K562 (cell line): ENCODE measurements around the gene SORBS2. TPM values are rescaled to one million over a fixed set of nuclear protein-coding genes. Genes with fewer than 3 reads are reported as not detected.

ENCODE experiments used
- ATAC-seq: fragments of 200-7000 bp; cut with Tn5 transposase; 3 replicates; pipeline ENCODE4 v1.9.1; 2020; ENCODE audit warnings: moderate library complexity
- BruUV-seq: library from RNA; stranded (reverse); fragments of 400-500 nt; replicated peaks from 2 replicates; lab custom pipeline; 2021; lab: Mats Ljungman, UMichigan
- CTCF ChIA-PET: fragments of 300-600 bp; formaldehyde crosslinking; extraction: SDS; loops from one replicate; lab custom pipeline; 2021; ENCODE audit warnings: low intra/inter-chr PET ratio; lab: Yijun Ruan, JAX
- POLR2A ChIA-PET: fragments of 300-600, 350-650 bp; sonication (Branson Sonifier 250); formaldehyde crosslinking; extraction: SDS; loops from one replicate; lab custom pipeline; 2021; ENCODE audit warnings: antibody characterized with exemption, inconsistent platforms; lab: Yijun Ruan, JAX
- DNase-seq, 4 experiments: peaks; one replicate each; pipeline versions ENCODE4 v3.0.0 to v3.0.0-alpha.2; 2011 to 2018; ENCODE audit warnings: low spot score in 3 of 4, mixed read lengths in 3 of 4; ENCODE audit errors: extremely low read depth in 1 of 4
- FAIRE-seq: peaks from 2 replicates; lab custom pipeline; 2011; peaks lifted over from hg19 to GRCh38; lab: Jason Lieb, UNC
- H2AFZ ChIP-seq: 2 replicates; pipeline ENCODE4 v1.6.0; 2011; ENCODE audit warnings: low read depth, low read length, control low read depth, inconsistent platforms
- H3K27ac ChIP-seq: fragments of 200-600 bp; 3 replicates; pipeline ENCODE4 v1.8.0; 2011; ENCODE audit warnings: low read depth, mild to moderate bottlenecking, control low read depth, inconsistent platforms, low read length, moderate library complexity, mixed read lengths; ENCODE audit errors: extremely low read depth
- H3K27me3 ChIP-seq, 2 experiments: fragments of 300-600 bp in 1 of 2; 2 replicates in 1 of 2; 3 replicates in 1 of 2; pipeline versions ENCODE4 v1.6.0 to v1.8.0; 2011; ENCODE audit warnings: inconsistent platforms in 2 of 2, low read length in 2 of 2, mild to moderate bottlenecking in 1 of 2, mixed read lengths in 1 of 2, moderate library complexity in 1 of 2; ENCODE audit not compliant: control insufficient read depth in 2 of 2, insufficient read depth in 2 of 2
- H3K36me3 ChIP-seq: fragments of 300-600 bp; 3 replicates; pipeline ENCODE4 v1.8.0; 2011; ENCODE audit warnings: mild to moderate bottlenecking, low read length, inconsistent platforms; ENCODE audit not compliant: control insufficient read depth, insufficient read depth
- H3K4me1 ChIP-seq, 2 experiments: fragments of 200-600 bp in 1 of 2; replicated peaks in 1 of 2; 2 replicates in 1 of 2; 3 replicates in 1 of 2; pipeline versions ENCODE4 v1.5.1 to v1.8.0; 2011; ENCODE audit warnings: inconsistent platforms in 2 of 2, low read length in 2 of 2, mild to moderate bottlenecking in 1 of 2, mixed read lengths in 1 of 2, moderate library complexity in 1 of 2; ENCODE audit not compliant: control insufficient read depth in 2 of 2, insufficient read depth in 2 of 2
- H3K4me2 ChIP-seq: 2 replicates; pipeline ENCODE4 v1.6.1; 2011; ENCODE audit warnings: low read length, control low read depth, inconsistent platforms, mixed read lengths; ENCODE audit not compliant: insufficient read depth
- H3K4me3 ChIP-seq: fragments of 200-600 bp; sonication (generic), shearing (Covaris generic); 2 replicates; pipeline ENCODE4 v1.5.1; 2016; ENCODE audit warnings: control low read depth, inconsistent platforms
- H3K79me2 ChIP-seq: fragments of 200-600 bp; 3 replicates; pipeline ENCODE4 v1.8.0; 2011; ENCODE audit warnings: low read length, inconsistent platforms; ENCODE audit not compliant: control insufficient read depth, insufficient read depth
- H3K9ac ChIP-seq, 2 experiments: 2 replicates each; pipeline versions ENCODE4 v1.6.0 to v1.6.1; 2011; ENCODE audit warnings: low read depth in 2 of 2, low read length in 2 of 2, control low read depth in 1 of 2, inconsistent platforms in 1 of 2, mild to moderate bottlenecking in 1 of 2, mixed read lengths in 1 of 2; ENCODE audit not compliant: insufficient read depth in 1 of 2
- H3K9me1 ChIP-seq: one replicate; pipeline ENCODE4 v1.6.0; 2011; ENCODE audit warnings: inconsistent platforms, mild to moderate bottlenecking, low read length, moderate library complexity; ENCODE audit not compliant: control insufficient read depth, insufficient read depth
- H3K9me3 ChIP-seq: replicated peaks from 2 replicates; pipeline ENCODE4 v1.5.1; 2011; ENCODE audit warnings: low read depth, low read length, inconsistent platforms; ENCODE audit not compliant: control insufficient read depth, insufficient read depth
- H4K20me1 ChIP-seq: replicated peaks from 2 replicates; pipeline ENCODE4 v1.6.1; 2011; ENCODE audit warnings: low read length, inconsistent platforms, mixed read lengths; ENCODE audit not compliant: control insufficient read depth, insufficient read depth
- ATF1 ChIP-seq, 2 experiments: fragments of 450-650 bp in 1 of 2; IDR thresholded peaks; 2 replicates each; pipeline ENCODE4 v1.6.1; 2016; ENCODE audit warnings: missing compliant biosample characterization in 1 of 2, missing genetic modification characterization in 1 of 2
- CHD1 ChIP-seq: fragments of 200-600 bp; sonication (generic); IDR thresholded peaks from one replicate; pipeline ENCODE4 v1.6.1; 2012; ENCODE audit warnings: mild to moderate bottlenecking, moderate library complexity, low read length, inconsistent platforms
- HIVEP1 ChIP-seq: fragments of 250-450 bp; sonication (Bioruptor Pico); IDR thresholded peaks from 2 replicates; pipeline ENCODE4 v1.4.0; 2020; ENCODE audit warnings: mild to moderate bottlenecking
- HMG20A ChIP-seq: fragments of 450-650 bp; formaldehyde crosslinking; conservative IDR thresholded peaks from 2 replicates; pipeline ENCODE4 v1.4.0; 2020; ENCODE audit warnings: mild to moderate bottlenecking, mixed read lengths
- JUN ChIP-seq, 2 experiments: sonication (generic) in 1 of 2; formaldehyde crosslinking in 1 of 2; IDR thresholded peaks; 2 replicates each; pipeline versions ENCODE4 v1.6.1 to v1.8.0; 2012 to 2022; ENCODE audit warnings: borderline replicate concordance in 2 of 2, mild to moderate bottlenecking in 2 of 2, improper control_type of control experiment in 1 of 2, low read depth in 1 of 2, low read length in 1 of 2, missing genetic modification reagents in 1 of 2
- KDM2B ChIP-seq: fragments of 250-450 bp; sonication (Bioruptor Pico); IDR thresholded peaks from 2 replicates; pipeline ENCODE4 v1.8.0; 2021; ENCODE audit warnings: mild to moderate bottlenecking, moderate library complexity
- LCOR ChIP-seq: sonication (generic); formaldehyde crosslinking; IDR thresholded peaks from 2 replicates; pipeline ENCODE4 v1.8.0; 2022; ENCODE audit warnings: mild to moderate bottlenecking, missing genetic modification reagents
- MAFF ChIP-seq: IDR thresholded peaks from 2 replicates; pipeline ENCODE4 v1.6.1; 2012; ENCODE audit warnings: low read length, improper control_type of control experiment
- MAFK ChIP-seq: IDR thresholded peaks from 2 replicates; pipeline ENCODE4 v1.6.1; 2011; ENCODE audit warnings: low read length, improper control_type of control experiment
- PRMT5 ChIP-seq: sonication (generic); formaldehyde crosslinking; IDR thresholded peaks from 2 replicates; pipeline ENCODE4 v1.5.0; 2020; ENCODE audit warnings: missing genetic modification reagents
- RNF2 ChIP-seq: sonication (generic); IDR thresholded peaks from 2 replicates; pipeline ENCODE4 v1.6.1; 2016
- XRCC3 ChIP-seq: fragments of 450-650 bp; IDR thresholded peaks from 2 replicates; pipeline ENCODE4 v1.6.1; 2017; ENCODE audit warnings: mild to moderate bottlenecking, moderate library complexity
- ZNF316 ChIP-seq: fragments of 450-650 bp; IDR thresholded peaks from 2 replicates; pipeline ENCODE4 v1.6.1; 2016
- ZNF408 ChIP-seq: fragments of 250-450 bp; sonication (Bioruptor Pico); IDR thresholded peaks from 2 replicates; pipeline ENCODE4 v1.4.0; 2020; ENCODE audit warnings: low read depth, mild to moderate bottlenecking, moderate library complexity
- ZNF79 ChIP-seq: fragments of 250-450 bp; sonication (Bioruptor Pico); IDR thresholded peaks from 2 replicates; pipeline ENCODE4 v1.4.0; 2020; ENCODE audit warnings: low read depth, mild to moderate bottlenecking, moderate library complexity
- WGBS: fragments of 100-300 bp; shearing (Covaris generic); methylation state at CpG from one replicate; pipeline ENCODE4 v1.1.6; 2016; ENCODE audit warnings: low coverage, mixed read lengths; ENCODE audit not compliant: insufficient coverage; ENCODE audit errors: missing lambda C conversion rate; 5-methylcytosine and 5-hydroxymethylcytosine counted together
- in situ Hi-C: fragments of 300-500 bp; cut with MboI; formaldehyde crosslinking; loops from 4 replicates; pipeline ENCODE4 v1.15.0; 2018; ENCODE audit warnings: inconsistent platforms, mixed read lengths
- intact Hi-C: fragments of 100-400 bp; cut with micrococcal nuclease; formaldehyde crosslinking; loops from 2 replicates; pipeline ENCODE4 v1.14.2; 2022
- polyA plus RNA-seq, 8 experiments: library from polyadenylated mRNA; depleted of rRNA in 4 of 8; stranded (reverse) in 5 of 8; unstranded in 3 of 8; fragments of >200 nt; fragmentation: Nextera tagmentation in 2 of 8; fragmentation: Illumina TruSeq in 1 of 8; extraction: Ambion mirVana in 2 of 8; extraction: Trizol in 1 of 8; gene quantifications; 2 replicates each; pipeline versions ENCODE4 v1.2.1 to v1.2.3, GENCODE V29; 2011 to 2014; ENCODE audit warnings: inconsistent platforms in 1 of 8, missing spikeins in 1 of 8
- total RNA-seq, 7 experiments: library from RNA; depleted of rRNA in 6 of 7; stranded (reverse); fragments of >200 nt in 6 of 7; fragmentation: Illumina TruSeq in 2 of 7; extraction: Trizol in 2 of 7; gene quantifications; 2 replicates each; pipeline versions ENCODE4 v1.2.1 to v1.2.3, GENCODE V29; 2011 to 2021; ENCODE audit warnings: low replicate concordance in 1 of 7
- TF ChIP-seq, protein P1 (sequence below), 2 experiments: fragments of 450-650 bp in 1 of 2; sonication (generic) in 1 of 2; formaldehyde crosslinking; conservative IDR thresholded peaks; 2 replicates each; pipeline versions ENCODE4 v1.4.0 to v1.8.1; 2020 to 2022; ENCODE audit warnings: mild to moderate bottlenecking in 1 of 2, missing genetic modification reagents in 1 of 2
- TF ChIP-seq, protein P2 (sequence below): sonication (generic); formaldehyde crosslinking; IDR thresholded peaks from 2 replicates; pipeline ENCODE4 v1.8.0; 2022; ENCODE audit warnings: missing genetic modification reagents, mild to moderate bottlenecking, borderline replicate concordance

The SORBS2 gene
- total and polyA plus RNA-seq, 9 of the 15 experiments (the other 6 are each of a cell fraction or from before 2014, with no cell fraction given), result 0.29 TPM; not detected in 8

DNA sequence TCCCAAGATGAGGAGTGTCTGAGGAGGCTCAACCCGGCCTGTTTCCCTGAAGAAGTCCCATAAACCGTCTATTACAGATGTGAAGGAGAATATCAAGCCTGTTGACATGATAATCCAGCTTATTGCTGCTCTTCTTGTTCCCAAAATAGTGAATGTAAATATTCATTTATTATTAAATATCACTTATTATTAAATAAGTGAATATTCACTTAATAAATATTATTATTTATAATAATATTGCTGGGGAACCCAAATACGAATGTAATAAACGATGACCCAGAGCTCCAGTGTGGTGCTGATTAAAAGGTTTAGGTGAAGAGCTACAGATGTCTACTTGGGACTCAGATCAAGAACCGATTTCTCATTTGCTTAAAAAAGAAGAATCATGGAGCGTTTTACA is 23.8 kb upstream of the SORBS2 start:
- H3K27ac ChIP-seq, result no peak overlapping the region
- no peaks in the 10 kb centered on the region for H3K9me3 ChIP-seq
- FAIRE-seq (no peak), ATAC-seq (no peak), DNase-seq (no peak)
- no TSS peak for BruUV-seq
- H3K36me3 ChIP-seq, result no peaks in the 10 kb centered on the region
- H2AFZ ChIP-seq, result no peak overlapping the region
- TF ChIP-seq PRMT5 (CRISPR knock-in tag), result no peak
- POLR2A ChIA-PET, result interaction anchor here (0.7 kb wide), 1 partner anchor 12 kb away, joined by 3 read pairs; no protein-coding TSS in a partner anchor
- in situ Hi-C loops (no loop called here), intact Hi-C loops (no loop called here)
- H3K4me3 ChIP-seq, result no peak overlapping the region
- H3K9ac ChIP-seq, result no peak overlapping the region
- H3K9me1 ChIP-seq, result no peaks in the 10 kb centered on the region
- no peaks in the 10 kb centered on the region for H3K4me1 ChIP-seq
- WGBS, result 2% methylated on average over 6 of the region's 6 CpGs
- H3K27me3 ChIP-seq, result peaks cover 2 to 11% of the 10 kb centered on the region in 2 experiments; a peak in 2 of 5 replicates
- no peak overlapping the region for H3K4me2 ChIP-seq
- H4K20me1 ChIP-seq, result no peaks in the 10 kb centered on the region
- no peaks in the 10 kb centered on the region for H3K79me2 ChIP-seq
- CTCF ChIA-PET, result no interaction called here

GRCh38 chr4:185835336-185835735 is 23.3 kb upstream of the SORBS2 start:
- H3K79me2 ChIP-seq, result no peaks in the 10 kb centered on the region
- no peaks in the 10 kb centered on the region for H4K20me1 ChIP-seq
- no peak overlapping the region for H2AFZ ChIP-seq
- peaks cover 2 to 11% of the 10 kb centered on the region in 2 experiments; a peak in 2 of 5 replicates for H3K27me3 ChIP-seq
- 17% methylated on average over 4 of the region's 4 CpGs for WGBS
- H3K9me3 ChIP-seq, result no peaks in the 10 kb centered on the region
- no TSS peak for BruUV-seq
- intact Hi-C loops (no loop called here), in situ Hi-C loops (no loop called here)
- no peak overlapping the region for H3K9ac ChIP-seq
- ATAC-seq (no peak), FAIRE-seq (no peak), DNase-seq (no peak)
- ChIA-PET POLR2A (interaction anchor here (0.7 kb wide), 1 partner anchor 12 kb away, joined by 3 read pairs; no protein-coding TSS in a partner anchor), CTCF (no interaction called here)
- H3K36me3 ChIP-seq, result no peaks in the 10 kb centered on the region
- no peak overlapping the region for H3K27ac ChIP-seq
- H3K4me1 ChIP-seq, result no peaks in the 10 kb centered on the region
- H3K9me1 ChIP-seq, result no peaks in the 10 kb centered on the region
- H3K4me2 ChIP-seq, result no peak overlapping the region
- no peak overlapping the region for H3K4me3 ChIP-seq
- peak; percentile 58 for TF ChIP-seq MAFF
- peak; percentile 70 for TF ChIP-seq ZNF316
- TF ChIP-seq CHD1, result no peak
- TF ChIP-seq LCOR, result no peak
- no peak for TF ChIP-seq RNF2
- TF ChIP-seq, protein P1, sequence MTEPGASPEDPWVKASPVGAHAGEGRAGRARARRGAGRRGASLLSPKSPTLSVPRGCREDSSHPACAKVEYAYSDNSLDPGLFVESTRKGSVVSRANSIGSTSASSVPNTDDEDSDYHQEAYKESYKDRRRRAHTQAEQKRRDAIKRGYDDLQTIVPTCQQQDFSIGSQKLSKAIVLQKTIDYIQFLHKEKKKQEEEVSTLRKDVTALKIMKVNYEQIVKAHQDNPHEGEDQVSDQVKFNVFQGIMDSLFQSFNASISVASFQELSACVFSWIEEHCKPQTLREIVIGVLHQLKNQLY (CRISPR knock-in tag; conservative IDR thresholded peaks at IDR 0.05), result no peak
- TF ChIP-seq, protein P2, sequence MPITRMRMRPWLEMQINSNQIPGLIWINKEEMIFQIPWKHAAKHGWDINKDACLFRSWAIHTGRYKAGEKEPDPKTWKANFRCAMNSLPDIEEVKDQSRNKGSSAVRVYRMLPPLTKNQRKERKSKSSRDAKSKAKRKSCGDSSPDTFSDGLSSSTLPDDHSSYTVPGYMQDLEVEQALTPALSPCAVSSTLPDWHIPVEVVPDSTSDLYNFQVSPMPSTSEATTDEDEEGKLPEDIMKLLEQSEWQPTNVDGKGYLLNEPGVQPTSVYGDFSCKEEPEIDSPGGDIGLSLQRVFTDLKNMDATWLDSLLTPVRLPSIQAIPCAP (CRISPR knock-in tag), result no peak
- TF ChIP-seq MAFK, result peak; percentile 63
- TF ChIP-seq HIVEP1 (CRISPR knock-in tag), result no peak
- no peak for TF ChIP-seq ZNF79 (CRISPR knock-in tag)
- no peak for TF ChIP-seq ATF1 (CRISPR knock-in tag; IDR thresholded peaks at IDR 0.05)
- TF ChIP-seq ATF1 (tag; IDR thresholded peaks at IDR 0.05), result no peak
- no peak for TF ChIP-seq XRCC3
- no peak for TF ChIP-seq ZNF408 (CRISPR knock-in tag)
- TF ChIP-seq HMG20A, result no peak
- no peak for TF ChIP-seq KDM2B
- TF ChIP-seq JUN (IDR thresholded peaks at IDR 0.05; ENCODE audit: borderline replicate concordance, low read depth, low read length), result no peak
- TF ChIP-seq JUN (CRISPR knock-in tag; IDR thresholded peaks at IDR 0.05; ENCODE audit: borderline replicate concordance), result no peak
